ENCODE data around the gene CAB39.
A peak's percentile ranks its signal among the peaks of the same experiment; 100 is the strongest.

CAB39 gene

DNA sequence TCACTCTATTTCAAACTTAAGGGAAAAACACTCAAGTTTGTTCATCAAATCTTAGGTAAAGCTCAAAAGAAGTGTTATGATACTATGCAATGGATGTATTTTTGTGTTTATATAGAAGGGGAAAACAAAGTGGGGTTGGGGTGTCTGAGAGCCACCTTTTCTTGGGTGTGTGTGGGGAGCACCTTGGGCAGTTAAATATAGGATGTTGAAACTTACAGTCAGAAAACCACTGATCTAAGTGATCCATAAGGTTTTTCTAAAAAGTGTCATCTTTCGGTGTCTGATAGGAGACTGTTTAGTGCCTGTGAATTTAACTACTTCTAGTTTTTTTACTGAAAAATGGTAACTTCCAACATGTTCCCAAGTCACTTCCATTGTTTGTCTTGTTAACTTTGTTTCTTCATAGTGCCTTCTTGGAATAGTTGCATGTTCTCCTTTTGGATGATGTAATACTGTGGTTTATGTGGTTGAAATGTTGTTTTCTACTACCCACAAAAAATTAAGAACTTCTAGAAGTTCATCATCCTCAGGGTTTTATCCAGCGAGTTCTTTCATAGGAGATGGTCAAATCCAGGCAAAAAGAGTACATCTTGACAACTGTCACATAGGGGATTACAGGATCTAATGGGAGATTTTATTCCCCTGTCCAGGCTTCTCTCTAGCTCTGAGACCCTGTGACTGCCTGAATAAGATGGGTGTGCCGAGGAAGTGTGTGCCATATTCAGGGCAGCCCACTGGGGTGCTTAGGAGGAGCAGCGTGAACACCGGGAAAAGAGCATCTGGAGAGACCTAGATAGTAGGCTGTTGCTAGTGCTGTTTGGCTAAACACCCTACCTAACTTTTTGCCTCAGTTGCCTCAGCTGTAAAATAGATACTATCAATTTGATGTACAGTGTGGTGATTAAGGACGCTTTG is 46.2 kb downstream of the CAB39 start:
- peak in 1 of 2 experiments; percentile 3 for DNase-seq

DNA sequence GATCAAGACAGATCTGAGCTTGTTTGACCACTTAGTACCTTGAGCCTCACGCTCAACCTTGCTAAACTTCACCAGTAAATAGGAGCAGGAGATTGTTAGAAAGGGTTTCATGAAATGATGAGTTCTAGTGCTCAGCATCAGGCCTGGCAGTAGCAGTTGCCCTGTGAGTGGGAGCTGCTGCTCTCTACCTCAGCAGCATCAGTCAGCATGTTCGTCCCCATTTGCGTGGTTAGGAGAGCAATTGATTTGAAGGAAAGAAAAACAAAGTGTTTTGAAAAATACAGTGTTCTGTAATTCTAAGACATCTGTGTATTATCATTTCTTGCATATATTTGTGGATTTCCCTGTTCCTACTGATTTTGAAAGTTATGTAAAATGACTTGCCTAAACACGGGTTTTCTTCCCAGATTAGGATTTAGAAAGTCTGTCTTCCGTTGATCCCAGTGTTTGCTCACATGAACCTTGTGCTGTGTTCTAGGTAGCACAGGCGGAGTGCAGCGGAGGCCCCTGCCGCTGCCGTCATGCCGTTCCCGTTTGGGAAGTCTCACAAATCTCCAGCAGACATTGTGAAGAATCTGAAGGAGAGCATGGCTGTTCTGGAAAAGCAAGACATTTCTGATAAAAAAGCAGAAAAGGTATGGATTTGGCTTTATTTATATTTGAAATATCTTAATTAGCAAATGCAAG is 47.0 kb downstream of the CAB39 start:
- no peak for DNase-seq

DNA sequence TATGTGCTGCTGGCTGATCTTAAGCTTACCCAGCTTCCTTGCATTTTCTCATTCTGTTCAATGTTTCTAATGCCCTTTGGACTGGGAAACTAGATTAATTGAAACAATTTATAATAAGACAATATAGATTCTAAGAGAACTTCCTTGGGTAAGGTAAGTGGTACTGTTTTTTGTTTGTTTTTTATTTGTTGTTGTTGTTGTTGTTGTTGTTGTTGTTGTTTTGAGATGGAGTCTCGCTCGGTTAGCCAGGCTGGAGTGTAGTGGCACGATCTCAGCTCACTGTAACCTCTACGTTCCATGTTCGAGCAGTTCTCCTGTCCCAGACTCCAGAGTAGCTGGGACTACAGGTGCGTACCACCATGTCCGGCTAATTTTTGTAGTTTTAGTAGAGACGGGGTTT is 49.1 kb downstream of the CAB39 start:
- DNase-seq = no peak

DNA sequence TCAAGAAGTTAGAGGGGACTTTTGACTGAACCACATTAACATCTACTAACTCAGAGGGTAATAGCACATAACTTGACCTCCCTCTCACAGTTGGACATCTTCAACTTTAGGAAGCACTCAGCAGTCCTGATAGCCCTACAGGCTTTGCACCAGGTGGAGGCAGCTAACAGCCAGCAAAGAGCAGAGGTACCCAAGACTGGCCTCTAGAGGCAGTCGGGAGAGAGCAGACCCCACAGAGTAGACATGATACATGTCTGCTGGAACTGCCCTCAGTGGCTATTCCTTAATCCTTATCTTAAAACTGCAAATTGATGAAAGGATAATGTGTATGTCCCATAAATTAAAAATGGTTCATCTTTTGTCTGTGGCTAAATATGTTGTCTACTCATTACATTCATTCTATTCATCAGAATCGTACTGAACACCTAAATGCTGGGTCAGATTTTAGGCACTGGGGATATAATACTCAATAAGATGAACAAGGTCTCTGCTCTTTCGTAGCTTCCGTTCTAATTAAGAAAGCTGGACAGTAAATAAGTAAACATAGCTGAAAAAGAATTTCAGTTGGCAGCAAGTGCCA is 49.8 kb downstream of the CAB39 start:
- DNase-seq = peak; percentile 38 to 46

DNA sequence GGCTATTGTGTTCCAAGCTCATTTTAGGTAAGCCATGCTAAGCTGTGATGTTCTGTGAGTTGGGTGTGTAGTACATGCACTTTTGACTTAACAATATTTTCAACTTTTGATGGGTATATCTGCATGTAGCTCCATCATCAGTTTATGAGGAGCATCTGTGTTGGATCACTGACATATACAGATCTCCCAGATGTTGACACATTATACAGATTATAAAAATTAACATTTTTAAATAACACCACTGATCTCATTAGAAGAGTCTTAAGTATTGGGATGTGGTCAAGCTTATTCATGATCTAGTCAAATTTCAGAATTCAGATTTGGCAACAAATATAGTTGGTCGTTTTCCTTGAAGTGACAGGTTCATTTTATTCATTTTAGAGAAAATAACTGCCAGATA is 51.7 kb downstream of the CAB39 start:
- DNase-seq = no peak

DNA sequence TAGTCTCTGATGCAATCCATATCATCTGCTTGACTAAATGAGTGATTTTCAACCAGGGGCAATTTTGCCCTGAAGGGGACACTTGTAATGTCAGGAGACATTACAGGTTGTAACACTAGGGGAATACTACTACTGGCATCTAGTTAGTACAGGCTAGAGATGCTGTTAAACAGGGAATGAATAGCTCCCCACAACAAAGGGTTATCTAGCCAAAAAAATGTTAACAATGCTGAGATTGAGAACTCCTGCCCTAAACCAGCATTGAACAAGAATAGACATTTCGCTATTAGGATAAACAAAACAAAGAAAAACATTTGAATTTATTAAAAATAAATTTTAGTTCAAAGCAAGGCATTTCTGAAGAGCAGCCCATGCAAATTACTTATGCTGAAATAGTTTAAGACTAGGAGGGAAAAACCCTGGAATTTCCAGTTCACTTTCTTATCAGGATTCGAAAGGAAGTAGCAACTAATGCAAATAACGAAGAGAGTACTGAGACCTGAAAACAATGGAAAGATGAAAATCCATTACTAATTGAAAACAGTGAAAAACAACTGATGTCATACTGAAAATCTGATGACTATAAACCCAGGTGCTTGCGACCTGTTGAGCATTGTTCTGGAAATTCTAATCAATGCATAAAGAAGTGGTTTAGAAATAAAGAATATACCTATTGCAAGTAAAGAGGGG is 53.1 kb downstream of the CAB39 start:
- no peak for DNase-seq

DNA sequence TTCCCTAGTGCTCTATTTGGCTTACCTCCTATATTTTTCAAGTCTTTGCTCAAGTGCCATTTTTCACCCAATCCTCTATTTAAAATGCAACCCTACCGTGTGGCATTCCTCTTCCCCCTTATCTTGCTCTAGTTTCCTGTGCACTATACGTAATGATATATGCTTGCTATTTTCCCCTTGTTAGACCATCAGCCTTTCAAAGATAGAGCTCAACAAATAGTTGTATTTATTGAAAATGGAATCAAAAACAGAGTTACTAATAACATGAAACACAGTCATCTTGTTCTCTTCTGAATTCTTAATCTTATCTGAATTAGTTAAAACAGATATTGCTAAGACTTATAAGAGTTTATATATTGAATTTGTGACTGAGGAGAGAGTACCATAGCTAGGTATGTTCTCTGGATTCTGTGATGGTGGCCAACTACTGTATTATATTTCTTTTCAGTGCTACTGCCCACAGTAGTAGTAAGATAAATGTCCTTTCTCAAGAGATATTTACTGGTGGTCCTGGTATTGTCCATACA is 55.3 kb downstream of the CAB39 start:
- DNase-seq = no peak

DNA sequence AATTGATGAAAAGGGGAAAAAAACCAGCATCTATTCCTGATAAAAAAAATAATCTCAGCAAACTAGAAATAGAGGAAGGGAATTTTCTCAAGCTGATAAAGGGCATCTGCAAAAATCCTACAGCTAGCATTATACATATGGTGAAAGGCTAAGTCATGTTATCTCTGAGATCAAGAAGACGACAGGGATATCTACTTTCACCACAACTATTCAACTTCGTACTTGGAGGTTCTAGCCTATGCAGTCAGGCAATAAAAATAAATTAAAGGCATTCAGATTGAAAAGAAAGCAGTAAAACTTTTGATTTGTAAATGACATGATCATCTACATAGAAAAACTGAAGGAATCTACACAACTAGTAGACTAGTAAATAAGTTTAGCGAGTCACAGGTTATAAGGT is 58.2 kb downstream of the CAB39 start:
- no peak for DNase-seq

DNA sequence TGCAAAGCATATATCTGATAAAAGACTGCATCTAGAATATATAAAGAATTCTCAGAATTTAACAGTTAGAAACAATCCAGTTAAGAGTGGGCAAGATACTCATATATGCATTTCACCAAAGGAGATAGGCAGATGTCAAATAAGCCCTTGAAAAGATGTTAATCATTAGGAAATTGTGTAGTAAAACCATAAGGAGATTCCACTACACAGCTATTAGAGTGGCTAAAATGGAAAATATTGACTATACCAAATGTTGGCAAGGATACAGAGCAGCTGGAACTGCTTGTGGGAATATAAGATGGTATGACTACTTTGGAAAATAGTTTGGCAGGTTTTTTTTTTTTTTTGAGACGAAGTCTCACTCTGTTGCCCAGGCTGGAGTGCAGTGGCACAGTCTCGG is 59.5 kb downstream of the CAB39 start:
- DNase-seq = no peak

DNA sequence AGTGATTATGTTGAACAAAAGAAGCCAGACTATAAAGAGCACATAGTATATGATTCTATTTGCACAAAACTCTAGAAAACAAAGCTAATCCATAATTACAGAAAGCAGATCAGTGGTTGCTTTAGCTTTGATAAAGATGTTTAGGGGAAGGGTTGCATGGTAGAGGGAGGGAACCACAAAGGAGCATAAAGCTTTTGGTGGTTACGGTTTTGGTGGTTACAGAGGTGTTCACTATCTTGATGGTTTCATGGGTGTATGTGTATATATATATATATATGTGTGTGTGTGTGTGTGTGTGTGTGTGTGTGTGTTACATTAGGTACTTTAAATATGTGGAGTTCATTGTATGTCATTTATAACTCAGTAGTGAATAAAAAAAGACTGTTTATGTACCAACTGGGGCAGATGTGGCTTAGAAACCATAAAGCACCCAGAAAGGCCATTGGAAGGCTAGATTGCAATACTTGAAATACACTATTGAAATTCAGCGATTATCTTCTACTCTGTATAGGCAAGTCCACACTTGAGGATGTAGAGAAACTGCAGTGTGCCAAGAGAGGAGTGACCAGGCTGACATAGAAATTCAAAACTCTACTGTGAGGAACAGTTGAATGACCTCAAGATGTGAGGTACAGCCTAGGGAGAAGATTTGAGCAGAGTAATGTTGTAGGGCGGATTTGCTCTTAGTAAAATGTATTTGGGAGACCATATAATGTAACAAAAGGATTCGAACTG is 60.6 kb downstream of the CAB39 start:
- DNase-seq = no peak

DNA sequence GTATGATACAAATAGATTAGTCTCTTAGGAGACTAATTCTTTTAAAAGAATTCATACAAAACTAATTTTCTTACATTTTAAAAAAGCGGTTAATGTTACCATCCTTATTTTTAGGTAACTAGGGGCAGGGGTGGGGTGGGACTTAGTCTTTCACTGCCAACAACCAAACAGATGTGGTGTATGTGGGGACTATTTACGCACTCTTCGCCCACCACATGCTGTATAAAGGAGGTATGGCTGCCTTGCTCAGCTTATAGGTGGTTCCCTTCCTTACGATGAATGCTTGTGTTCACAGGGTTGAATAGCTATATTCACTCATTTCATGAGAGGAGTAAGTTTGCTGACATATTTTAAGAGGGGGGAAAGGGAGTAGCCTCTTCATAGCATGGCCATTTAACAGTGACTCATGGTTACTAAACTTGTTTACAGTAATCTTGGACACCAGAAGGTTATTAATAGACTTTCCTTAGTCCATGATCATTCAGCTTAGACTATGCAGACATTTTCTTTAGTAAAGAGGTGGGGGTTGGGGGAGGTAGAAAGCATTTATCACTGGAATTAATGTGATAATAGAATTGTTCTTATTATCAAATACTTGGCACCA is 61.8 kb downstream of the CAB39 start:
- no peak for DNase-seq

DNA sequence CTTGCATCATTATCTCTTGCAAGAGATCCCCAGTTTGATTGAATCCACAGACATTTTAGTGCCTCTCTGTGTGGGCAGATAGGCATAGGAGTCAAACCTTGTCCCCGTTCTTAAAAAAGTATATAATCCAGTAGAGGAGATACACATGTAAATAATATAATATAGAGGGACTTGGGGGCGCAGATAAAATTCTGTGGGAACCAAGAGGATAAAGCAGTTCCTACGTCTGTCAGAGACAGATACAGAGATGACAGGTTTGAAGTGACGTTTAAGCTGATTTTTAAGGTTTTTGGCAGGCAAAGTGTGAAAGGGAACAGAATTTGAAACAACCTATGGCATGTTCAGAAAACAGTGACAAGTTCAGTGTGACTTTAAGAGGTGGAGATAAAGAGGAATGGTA is 63.1 kb downstream of the CAB39 start:
- DNase-seq = no peak

DNA sequence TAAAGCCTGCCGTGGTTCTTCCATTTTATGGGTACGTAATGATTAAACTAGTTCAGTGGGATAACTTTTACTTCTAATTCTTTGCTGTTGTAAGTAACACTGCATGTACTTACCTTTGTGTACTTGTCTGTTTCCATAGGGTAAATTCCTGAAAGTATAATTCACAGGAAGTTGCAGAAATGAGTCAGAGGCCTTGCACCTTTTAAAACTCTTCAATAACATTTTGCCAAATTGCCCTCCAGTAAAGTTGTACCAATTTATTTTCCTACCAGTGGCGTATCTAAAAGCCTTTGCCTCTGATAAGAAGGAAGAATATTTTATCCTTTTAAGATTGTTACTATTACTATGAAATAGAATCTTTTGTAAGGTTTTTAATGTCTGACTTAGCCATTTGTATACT is 65.1 kb downstream of the CAB39 start:
- DNase-seq = no peak

DNA sequence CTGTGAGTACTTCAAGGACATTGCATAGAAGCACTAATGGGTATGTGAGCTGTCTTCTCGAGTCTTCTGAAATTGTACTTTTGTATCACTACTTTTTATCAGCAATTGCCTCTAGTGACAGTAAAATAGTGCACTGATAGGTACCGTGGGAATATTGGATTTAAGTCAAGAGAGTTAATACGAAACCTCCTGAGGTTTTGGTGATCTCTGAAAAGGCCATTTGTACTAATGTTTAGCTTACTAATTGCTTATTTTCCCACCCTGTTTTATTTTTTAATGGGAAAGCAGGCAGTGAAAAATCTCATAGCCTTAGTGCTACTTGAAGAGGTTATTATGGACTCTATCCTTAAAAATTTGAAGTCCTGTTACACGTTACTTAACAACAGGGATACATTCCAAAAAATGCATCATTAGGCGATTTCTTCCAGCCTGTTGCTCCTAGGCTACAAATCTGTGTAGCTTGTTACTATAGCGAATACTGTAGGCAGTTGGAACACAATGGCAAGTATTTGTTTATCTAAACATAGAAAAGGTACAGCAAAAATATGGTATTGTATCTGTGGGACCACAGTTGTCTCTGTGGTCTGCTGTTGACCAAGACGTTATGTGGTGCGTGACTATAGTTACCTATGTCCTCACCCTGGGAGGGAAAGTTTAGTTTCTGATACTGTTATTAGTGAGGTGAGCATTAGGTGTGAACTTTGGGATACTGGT is 65.9 kb downstream of the CAB39 start:
- DNase-seq = no peak

DNA sequence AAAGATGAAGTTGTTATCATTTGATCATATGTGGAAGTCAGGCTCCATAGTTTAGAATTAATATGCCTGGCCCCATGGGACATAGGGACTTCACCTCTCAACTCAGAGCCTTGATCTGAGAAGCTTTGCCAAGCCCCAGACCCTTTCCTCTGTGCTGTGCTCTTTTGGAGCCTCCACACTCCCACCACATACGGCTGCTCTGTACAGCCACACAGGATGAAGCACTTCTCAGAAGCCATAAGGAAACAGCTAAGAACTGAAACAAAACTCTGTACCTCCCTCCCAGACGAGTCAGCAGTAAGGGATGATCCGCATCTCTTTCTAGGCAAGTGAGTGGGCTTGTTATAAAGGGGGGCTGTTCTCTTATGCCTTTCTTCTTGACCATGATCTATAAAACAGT is 66.5 kb downstream of the CAB39 start:
- DNase-seq = no peak

DNA sequence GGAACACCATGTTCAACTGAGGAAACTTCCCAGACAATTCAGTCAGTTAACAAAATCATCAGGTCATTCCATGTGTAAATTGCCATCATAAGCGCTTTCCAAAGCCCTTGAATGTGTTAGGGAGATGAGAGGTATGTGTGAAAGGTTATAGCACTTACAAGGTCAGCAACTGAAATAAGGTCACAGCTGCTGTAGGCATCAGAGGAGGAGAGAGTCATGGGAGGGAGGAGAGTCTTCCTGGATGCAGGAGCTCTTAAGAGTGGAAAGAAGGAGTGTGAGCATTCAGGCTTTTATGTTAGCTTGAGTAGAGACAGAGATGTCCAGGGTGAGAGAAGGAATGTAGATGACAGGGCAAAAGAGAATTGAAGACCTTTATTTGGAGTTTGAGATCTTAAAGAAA is 67.0 kb downstream of the CAB39 start:
- no peak for DNase-seq

DNA sequence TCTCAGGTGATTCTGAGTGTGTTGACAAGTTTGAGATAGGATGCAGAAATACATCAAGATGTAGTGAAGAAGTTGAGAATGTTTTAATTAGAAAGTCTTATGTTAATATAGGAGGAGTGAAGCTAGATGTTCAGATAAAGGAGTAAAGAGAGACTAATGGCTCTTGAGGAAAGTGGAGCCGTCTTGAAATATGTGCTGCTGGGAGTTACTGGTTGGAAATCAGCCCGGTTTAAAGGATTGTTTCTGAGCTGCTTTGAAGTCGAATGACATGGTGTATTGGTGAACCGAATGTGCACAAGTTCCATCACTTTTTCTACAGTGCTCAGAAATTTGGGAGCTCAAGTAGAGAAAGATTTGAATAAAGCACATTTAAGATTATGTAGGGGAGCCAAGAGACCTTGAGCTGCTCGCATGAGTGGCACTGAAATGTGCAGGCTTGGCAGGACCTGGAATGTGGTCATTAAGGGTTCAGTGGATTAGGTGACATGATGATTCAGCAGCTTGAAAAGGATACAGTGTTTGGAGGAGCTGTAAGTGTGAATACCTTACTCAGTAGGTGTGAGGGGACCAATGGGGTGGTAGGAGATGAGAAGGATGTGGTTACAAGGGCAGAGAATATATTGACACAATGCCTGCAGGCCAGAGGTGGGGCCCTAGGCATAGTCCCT is 68.6 kb downstream of the CAB39 start:
- no peak for DNase-seq

DNA sequence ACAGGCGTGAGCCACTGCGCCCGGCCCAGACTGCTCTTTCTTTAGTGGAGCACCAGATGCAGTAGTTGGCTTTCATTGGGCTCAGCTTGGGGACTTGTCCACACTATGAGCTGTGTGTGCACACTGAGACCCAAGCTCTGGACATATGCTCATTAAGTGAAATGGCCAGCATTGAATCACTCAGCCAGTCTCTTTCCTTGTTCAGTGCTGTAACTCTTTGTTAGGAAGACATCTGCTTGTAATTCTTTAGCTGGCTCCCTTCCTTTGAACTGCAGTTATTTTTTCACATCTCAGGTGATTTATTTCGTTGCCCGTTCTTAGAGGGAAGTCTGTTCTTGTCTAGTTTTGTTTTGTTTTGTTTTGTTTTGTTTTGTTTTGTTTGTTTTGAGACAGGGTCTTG is 70.5 kb downstream of the CAB39 start:
- DNase-seq = no peak

DNA sequence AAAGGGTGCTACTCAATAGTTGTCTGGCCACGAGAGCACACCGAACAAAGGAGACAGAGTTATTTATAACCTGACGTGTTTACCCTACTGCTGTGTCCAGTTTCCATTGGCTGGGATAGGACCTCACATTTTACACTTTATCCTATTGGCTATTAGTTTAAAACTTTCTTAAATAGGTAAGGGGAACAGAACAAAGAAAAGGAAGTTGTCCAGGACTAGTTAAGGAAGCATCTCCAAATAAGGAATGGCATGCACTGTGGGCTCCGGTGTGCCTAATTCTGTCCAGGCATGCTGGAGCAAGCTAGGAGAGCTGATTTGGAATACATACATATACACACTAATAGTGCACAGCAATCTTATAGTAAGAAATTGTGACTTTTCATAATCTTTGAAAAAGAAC is 72.2 kb downstream of the CAB39 start:
- DNase-seq = peak in 1 of 2 experiments; percentile 9

DNA sequence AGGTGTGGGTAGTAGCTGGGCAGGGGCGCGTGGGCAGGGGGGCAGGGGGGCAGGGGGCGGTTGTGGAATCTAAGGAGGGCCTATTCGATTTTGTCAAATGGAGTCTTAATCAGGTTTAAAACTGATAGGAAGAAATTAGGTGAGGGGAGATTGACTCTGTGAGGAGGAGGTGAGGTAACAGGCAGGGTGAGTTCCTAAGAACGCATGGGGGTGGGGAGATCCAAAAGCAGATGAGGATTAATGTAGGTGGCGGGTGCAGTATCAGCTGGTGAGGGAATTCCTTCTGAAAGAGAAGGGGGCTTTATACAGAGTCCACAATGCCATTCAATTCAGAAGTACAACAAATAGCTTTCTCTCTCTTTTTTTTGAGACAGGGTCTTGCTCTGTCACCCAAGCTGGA is 72.7 kb downstream of the CAB39 start:
- no peak for DNase-seq

DNA sequence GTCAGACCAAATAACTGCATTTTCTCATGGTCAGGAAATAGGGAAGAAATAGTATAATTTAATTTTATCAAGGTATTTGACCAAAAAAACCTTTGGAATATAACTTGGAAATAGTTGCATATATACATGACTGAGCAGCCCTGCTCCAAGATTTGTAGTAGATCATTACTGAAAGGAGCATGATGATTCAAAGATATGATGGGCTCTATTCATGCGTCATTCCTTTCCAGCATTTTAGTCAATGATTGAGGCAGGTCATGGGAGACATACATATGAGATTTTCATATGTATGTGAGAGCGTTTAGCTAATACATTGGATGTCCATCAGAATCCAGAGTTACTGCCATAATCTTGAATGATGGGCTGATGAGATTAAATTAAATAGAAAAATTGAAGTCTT is 74.5 kb downstream of the CAB39 start:
- DNase-seq = no peak
